LNCaP clone FGC (cell line): ENCODE data around the gene UGGT1.
A peak's percentile ranks its signal among the peaks of the same experiment; 100 is the strongest.

Experiments used
- DNase-seq: peaks from one replicate; pipeline ENCODE4 v3.0.0-alpha.2; 2011; ENCODE audit warnings: low read depth
- H3K4me3 ChIP-seq: 2 replicates; pipeline ENCODE4 v1.5.1; 2011; ENCODE audit warnings: mild to moderate bottlenecking, low read depth, low read length, control low read depth
- CTCF ChIP-seq: IDR thresholded peaks from 2 replicates; pipeline ENCODE4 v1.5.1; 2012; ENCODE audit warnings: mild to moderate bottlenecking; ENCODE audit not compliant: control insufficient read depth, insufficient read depth; ENCODE audit errors: extremely low read depth

Gene UGGT1

GRCh38 chr2:128158176-128158575 lies 67.2 kb downstream of the UGGT1 start:
- H3K4me3 ChIP-seq = no peak overlapping the region
- no peak for TF ChIP-seq CTCF
- no peak for DNase-seq

GRCh38 chr2:128159437-128159836 lies 68.4 kb downstream of the UGGT1 start:
- no peak for DNase-seq
- no peak overlapping the region for H3K4me3 ChIP-seq
- no peak for TF ChIP-seq CTCF

GRCh38 chr2:128160616-128161275 lies 69.7 kb downstream of the UGGT1 start:
- TF ChIP-seq CTCF = no peak
- peak; percentile 53 for DNase-seq
- H3K4me3 ChIP-seq = no peak overlapping the region

- no peak for TF ChIP-seq CTCF
- H3K4me3 ChIP-seq = no peak overlapping the region
- no peak for DNase-seq
Observed at GRCh38 chr2:128162266-128162665, 71.3 kb downstream of the UGGT1 start.

- no peak for TF ChIP-seq CTCF
- no peak overlapping the region for H3K4me3 ChIP-seq
- no peak for DNase-seq
Observed at GRCh38 chr2:128164311-128164710, 73.3 kb downstream of the UGGT1 start.

GRCh38 chr2:128166746-128167353 lies 75.8 kb downstream of the UGGT1 start:
- no peak for TF ChIP-seq CTCF
- DNase-seq = no peak
- no peak overlapping the region for H3K4me3 ChIP-seq

GRCh38 chr2:128169094-128169493 lies 78.1 kb downstream of the UGGT1 start:
- no peak for TF ChIP-seq CTCF
- no peak for DNase-seq
- no peak overlapping the region for H3K4me3 ChIP-seq
